Neural cell (in vitro differentiated cells): Measurements from ENCODE around the gene RALGPS1.

Source experiments
- CTCF ChIP-seq: fragments of 450-650 bp; IDR thresholded peaks from 2 replicates; pipeline ENCODE4 v1.5.1; 2014; ENCODE audit warnings: antibody characterized with exemption, mild to moderate bottlenecking, moderate library complexity; ENCODE audit not compliant: poor library complexity, severe bottlenecking
- EP300 ChIP-seq: fragments of 450-650 bp; conservative IDR thresholded peaks from 2 replicates; pipeline ENCODE4 v1.6.1; 2014; ENCODE audit warnings: antibody characterized with exemption, mild to moderate bottlenecking, moderate library complexity; ENCODE audit not compliant: poor library complexity, severe bottlenecking
- MXI1 ChIP-seq: fragments of 450-650 bp; conservative IDR thresholded peaks from 2 replicates; pipeline ENCODE4 v1.6.1; 2014; ENCODE audit warnings: antibody characterized with exemption, mild to moderate bottlenecking; ENCODE audit not compliant: poor library complexity, severe bottlenecking
- POLR2AphosphoS5 ChIP-seq: IDR thresholded peaks from 2 replicates; pipeline ENCODE4 v1.6.1; 2012
- RAD21 ChIP-seq: fragments of 450-650 bp; conservative IDR thresholded peaks from 2 replicates; pipeline ENCODE4 v1.6.1; 2014; ENCODE audit warnings: antibody characterized with exemption, mild to moderate bottlenecking, moderate library complexity
- TAF1 ChIP-seq: IDR thresholded peaks from 2 replicates; pipeline ENCODE4 v1.6.1; 2012; ENCODE audit warnings: low read depth
- TF ChIP-seq, protein P1 (sequence below): IDR thresholded peaks from 2 replicates; pipeline ENCODE4 v1.6.1; 2012; ENCODE audit warnings: borderline replicate concordance

GRCh38 chr9:127064335-127064734 is 149.8 kb downstream of the RALGPS1 start:
- TF ChIP-seq CTCF (no peak), RAD21 (no peak), TAF1 (no peak), POLR2AphosphoS5 (no peak), EP300 (no peak), MXI1 (no peak)
- TF ChIP-seq, protein P1, sequence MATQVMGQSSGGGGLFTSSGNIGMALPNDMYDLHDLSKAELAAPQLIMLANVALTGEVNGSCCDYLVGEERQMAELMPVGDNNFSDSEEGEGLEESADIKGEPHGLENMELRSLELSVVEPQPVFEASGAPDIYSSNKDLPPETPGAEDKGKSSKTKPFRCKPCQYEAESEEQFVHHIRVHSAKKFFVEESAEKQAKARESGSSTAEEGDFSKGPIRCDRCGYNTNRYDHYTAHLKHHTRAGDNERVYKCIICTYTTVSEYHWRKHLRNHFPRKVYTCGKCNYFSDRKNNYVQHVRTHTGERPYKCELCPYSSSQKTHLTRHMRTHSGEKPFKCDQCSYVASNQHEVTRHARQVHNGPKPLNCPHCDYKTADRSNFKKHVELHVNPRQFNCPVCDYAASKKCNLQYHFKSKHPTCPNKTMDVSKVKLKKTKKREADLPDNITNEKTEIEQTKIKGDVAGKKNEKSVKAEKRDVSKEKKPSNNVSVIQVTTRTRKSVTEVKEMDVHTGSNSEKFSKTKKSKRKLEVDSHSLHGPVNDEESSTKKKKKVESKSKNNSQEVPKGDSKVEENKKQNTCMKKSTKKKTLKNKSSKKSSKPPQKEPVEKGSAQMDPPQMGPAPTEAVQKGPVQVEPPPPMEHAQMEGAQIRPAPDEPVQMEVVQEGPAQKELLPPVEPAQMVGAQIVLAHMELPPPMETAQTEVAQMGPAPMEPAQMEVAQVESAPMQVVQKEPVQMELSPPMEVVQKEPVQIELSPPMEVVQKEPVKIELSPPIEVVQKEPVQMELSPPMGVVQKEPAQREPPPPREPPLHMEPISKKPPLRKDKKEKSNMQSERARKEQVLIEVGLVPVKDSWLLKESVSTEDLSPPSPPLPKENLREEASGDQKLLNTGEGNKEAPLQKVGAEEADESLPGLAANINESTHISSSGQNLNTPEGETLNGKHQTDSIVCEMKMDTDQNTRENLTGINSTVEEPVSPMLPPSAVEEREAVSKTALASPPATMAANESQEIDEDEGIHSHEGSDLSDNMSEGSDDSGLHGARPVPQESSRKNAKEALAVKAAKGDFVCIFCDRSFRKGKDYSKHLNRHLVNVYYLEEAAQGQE: no peak
